ENCODE measurements around the gene DTD2.
"Not testable (repeated sequence)": the region's sequence is repeated elsewhere in the genome, so short reads cannot be mapped to it uniquely, and the experiment has no call there.

Gene DTD2

DNA sequence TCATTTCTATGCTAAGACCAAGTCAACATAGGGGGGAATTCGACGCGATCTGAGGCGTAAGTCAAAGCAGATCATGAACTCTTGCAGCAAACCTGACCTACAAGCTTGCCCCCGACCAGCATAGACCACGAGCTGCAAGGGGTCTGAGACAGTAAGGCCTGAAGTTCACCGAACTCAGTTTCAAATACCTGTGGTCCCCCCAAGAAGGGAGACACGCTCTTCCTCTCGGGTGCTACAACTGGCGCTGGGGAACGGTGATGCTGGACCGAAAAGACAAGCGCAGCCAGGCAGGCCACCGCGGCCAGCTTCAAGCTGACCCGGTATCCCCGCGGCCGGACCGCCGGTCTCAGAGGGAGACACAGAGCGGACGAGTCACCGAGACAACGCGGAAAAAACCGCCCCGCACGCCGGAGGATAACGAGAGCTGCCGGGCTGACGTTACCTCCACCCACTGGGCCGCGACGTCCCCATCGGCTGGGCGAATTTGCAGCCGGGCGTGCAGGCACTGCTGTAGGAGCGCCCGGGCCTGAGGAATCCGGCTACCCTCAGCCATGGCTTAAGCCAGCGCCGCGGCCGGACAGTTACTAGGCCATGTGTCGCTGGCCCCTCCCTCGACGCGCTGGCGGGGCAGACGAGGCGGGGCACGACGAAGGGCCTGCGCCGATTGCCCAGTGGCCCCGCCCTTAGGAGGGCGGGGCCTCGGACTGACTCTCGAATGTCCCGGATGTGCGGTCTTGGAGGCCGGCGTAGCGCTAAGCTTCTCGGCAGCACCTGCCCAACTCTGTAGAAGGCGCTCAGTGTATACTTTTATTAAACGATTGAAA is at the start of gene DTD2:
Gene DTD2, minus strand, starts transcription at position 666 of the 824 bp plus-strand sequence. Its CDS starts 113 bp downstream, at position 553.
- DNase-seq (ENCODE audit: low read depth in 2 of 2): peak; percentile 81 to 83

DNA sequence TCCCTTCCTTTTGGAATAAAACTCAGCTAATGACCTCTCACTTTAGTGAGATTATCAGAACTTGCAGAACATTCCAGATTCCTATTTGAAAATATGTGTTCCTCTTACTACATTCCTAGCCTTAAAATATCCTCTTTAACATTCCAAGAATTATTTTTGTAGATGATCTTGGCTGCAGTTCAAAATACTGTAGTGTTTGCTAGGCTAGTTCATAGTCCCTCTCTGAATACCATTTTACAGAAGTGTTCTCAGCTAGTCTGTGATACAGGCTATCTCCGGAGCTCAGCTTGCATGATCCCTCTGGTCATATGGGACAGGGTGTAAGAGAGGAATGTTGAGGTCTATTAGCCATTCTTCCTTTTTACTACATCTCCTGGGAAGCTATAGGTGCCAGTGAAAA is 48.1 kb upstream of the DTD2 start:
- no peak for DNase-seq (ENCODE audit: low read depth in 2 of 2)

DNA sequence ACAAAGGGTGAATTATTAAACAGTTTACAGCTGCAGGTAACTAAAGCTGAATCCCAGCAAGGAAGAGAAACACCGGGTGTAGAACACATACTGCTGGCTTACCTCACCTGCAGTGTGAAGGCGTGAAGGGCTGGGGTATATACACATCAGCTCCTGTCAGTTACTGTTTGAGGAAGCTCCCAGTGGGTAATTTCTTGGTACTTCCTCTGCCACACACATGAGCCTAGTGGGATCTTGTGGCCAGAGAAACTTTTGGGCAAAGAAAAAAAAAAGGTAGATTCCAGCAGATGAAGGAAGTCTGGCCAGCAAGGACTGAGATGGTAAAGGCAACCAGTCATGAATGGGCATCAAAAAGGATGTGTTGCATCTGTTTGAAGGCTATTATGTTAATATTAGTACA is 44.6 kb upstream of the DTD2 start:
- no peak for DNase-seq (ENCODE audit: low read depth in 2 of 2)

DNA sequence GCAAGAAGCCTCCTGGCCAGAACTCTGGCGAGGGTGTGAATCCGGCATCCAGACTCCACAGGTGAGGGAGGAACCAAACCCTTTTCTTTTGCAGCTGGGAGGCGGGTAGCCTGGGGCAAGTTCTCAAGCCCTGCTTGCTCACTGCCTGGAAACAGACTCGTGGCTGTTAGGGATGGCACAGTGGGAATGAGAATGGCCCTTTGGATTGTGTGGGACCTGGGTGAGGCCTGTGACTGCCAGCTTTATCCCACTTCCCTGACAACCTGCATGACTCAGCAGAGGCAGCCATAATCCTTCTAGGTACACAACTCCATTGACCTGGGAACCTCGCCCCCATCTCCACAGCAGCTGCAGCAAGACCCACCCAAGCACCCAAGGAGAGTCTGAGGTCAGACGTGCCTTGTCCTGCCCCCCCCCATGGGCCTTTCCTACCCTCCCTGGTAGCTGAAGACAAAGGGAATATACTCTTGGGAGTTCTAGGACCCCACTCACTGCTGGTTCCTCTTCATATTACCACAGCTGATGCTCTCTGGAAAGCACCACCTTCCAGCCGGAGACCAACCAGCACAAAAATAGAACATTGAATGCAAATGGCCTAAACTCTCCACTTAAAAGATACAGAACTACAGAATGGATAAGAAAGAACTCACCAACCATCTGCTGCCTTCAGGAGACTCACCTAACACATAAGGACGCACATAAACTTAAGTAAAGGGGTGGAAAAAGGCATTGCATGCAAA is 35.6 kb upstream of the DTD2 start:
- DNase-seq (ENCODE audit: low read depth in 2 of 2): no peak

DNA sequence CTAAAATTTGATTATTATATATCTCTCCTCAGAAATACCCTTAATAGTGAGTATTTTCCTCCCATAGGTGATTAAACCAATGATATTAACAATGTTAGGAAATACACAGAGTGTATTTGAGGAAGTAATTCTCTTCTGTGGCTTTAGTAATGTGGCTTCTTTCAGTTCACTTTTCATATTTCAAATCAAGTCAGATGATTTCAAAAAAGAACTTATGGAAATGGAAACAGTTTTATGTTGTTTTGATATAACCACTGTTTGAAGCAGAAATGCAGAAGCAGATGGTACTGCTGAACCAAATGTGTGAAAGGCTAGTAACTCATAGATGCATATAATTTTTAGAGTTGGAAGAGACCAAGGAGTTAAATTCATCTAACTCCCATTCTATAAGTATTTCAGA is 32.4 kb upstream of the DTD2 start:
- DNase-seq (ENCODE audit: low read depth in 2 of 2): no peak

DNA sequence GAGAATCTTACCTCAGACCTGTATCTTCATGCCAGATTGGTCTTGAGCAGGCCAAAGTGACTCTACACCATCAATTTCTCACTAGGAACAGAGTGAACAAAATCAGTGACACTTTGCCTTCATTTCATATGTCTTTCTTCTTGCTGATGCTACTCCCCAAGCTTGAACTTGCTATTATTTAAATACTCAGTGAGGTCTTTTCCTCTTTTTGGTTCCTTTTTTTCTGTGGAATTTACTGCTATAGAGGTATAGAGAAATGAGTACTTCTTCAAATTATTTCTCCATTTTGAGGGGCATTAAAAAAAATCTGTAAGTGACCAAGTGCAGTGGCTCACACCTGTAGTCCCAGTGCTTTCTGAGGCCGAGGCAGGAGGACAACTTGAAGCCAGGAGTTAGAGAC is 30.6 kb upstream of the DTD2 start, which contains the start of gene GPR33:
Gene GPR33, minus strand, starts transcription at position 154 of the 400 bp plus-strand sequence. CDS start 4,074 bp downstream, outside the sequence.
- no peak for DNase-seq (ENCODE audit: low read depth in 2 of 2)

DNA sequence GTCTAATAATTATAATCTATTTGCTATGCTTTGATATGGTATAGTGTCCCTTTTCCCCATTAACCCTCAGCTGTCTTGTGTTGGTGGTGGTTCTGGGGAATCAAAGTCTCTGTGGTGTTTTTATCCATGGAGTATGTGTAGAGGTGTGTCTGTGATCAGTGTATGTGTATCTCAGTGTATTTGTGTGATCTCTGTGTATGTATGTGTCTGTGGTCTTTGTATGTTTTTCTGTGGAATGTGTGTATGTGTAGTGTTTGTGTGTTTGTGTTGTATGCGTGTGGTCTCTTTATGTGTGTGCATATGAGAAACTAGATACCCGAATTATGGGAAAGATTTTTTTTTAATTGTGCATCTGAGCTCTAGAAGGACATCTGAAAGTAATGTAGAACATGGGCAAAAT is 29.5 kb upstream of the DTD2 start:
- no peak for DNase-seq (ENCODE audit: low read depth in 2 of 2)

DNA sequence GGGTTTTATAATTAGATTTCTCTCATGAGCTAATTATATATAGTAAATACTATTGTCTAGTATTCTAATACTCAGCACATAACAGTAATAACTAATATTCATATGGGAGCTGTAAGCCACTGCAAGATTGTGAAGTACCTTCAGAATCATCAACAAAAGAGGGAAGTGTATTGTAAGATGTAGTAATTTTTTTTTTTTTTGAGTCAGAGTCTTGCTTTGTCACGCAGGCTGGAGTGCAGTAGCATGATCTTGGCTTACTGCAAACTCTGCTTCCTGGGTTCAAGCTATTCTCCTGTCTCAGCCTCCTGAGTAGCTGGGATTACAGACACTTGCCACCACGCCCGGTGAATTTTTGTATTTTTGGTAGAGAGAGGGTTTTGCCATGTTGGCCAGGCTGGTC is 27.4 kb upstream of the DTD2 start:
- no peak for DNase-seq (ENCODE audit: low read depth in 2 of 2)

DNA sequence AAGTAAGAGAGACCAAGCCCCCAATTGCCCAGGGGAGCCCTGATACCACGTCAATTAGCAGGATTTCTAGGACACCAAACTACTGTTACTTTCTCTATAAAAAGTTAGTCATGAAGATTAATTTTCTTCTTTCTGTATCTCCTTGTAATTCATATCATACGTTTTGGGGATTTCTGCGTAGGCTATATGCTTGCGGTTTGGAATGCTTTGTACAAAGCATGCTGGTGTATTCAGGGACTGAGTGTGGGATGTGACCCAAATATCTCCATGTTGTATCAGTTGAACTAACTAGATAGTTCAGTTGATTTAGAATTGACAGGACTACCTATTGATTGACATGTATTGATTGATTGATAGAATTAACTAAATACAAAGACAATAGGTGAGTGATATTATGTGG is 22.9 kb upstream of the DTD2 start:
- DNase-seq (ENCODE audit: low read depth in 2 of 2): no peak

DNA sequence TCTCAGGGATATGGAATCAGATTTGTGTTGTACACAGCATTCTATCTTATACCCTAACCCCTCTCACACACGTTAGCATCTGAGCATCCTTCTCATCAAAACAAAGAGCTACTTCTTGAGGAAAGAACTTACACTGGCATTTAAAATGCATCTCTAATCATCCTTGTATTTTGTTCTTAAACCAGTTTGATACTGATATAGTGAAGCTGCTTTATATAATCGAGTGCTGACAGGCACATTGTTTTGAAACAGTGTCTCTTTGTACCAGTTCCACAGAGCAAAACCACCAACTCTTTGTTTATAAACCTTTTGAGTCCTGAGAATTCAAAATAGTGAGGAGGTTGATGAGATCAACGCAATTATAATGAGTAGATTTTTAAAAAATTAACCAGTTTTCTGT is 21.7 kb upstream of the DTD2 start:
- no peak for DNase-seq (ENCODE audit: low read depth in 2 of 2)

DNA sequence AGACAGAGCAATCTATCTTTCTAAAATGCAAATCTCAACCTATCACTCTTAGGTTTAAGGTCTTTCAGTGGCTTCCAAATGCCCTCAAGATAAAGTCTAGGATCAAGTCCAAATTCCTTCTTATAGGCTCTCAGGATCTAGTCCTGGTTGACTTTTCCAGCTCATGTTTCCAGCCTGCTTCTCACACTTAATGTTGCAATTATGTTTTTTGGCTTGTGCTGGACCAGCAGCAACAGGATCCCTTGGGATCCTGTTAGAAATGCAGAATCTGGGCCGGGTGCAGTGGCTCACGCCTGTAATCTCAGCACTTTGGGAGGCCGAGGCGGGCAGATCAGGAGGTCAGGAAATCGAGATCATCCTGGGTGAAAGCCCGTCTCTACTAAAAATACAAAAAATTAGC is 19.9 kb upstream of the DTD2 start:
- DNase-seq (ENCODE audit: low read depth in 2 of 2): no peak

DNA sequence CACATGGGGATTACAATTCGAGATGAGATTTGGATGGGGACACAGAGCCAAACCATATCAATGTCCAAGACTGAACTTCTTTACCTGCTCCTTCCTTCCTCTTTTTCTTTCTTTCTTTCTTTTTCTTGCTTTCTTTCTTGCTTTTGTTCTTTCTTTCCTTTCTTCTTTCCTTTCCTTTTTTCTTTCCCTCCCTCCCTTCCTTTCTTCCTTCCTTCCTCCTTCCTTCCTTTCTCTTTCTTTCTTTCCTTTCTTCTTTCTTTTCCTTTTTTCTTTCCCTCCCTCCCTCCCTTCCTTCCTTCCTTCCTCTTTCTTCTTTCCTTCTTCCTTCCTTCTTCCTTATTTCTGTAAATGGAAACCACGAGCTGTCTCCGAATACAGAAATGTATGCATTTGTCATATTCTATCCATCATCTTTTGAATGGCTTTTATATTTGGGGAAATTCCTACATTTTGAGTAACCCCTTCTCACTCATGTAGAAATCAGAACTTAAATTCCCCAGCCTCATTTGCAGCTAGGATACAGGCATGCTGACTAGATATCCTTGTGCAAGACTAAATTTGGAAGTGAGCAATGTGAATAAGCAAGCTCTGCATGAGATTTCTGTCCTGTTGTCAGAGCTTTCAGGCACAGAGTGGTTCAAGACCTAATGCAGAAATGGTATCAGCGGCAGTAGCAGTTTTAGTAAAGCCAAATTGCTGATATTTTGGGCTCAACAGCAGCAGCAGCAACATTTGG is 19.0 kb upstream of the DTD2 start:
- no peak for DNase-seq (ENCODE audit: low read depth in 2 of 2)

DNA sequence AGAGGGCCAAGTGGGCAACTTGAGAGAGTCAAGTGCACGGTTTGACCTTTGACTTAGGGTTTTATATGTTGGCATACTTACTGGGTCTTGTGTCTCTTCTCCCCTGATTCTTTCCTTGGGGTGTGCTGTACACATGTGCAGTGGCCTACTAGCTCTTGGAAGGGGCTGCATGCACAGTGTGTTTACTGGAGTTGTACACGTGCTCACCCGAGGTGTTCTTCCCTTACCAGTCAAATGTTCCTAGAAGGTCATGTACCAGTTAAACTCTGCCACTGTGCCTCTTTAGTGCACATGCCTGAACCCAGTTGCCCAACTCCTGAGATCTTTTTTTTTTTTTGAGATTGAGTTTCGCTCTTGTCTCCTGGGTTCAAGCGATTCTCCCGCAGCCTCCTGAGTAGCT is 9.2 kb upstream of the DTD2 start:
- DNase-seq (ENCODE audit: low read depth in 2 of 2): no peak

DNA sequence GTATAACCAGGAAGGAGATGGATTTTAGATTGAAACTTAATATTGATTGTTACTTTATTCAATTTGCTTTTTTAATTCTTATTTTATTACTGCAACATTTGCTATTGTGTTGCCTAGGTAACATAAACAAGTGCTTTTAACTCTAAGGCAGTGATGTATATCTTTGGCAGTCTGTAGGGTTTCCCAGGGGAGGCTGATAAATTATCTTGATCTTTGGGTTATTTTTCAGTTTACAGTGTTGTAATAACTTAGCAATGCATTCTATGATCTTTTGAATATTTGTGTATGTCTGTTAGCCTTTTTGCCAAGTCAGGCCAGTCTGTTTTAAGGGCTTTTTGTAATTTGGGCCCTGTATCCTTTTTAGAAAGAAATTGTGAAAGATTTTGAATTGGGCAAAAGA is 7.8 kb upstream of the DTD2 start:
- no peak for DNase-seq (ENCODE audit: low read depth in 2 of 2)

DNA sequence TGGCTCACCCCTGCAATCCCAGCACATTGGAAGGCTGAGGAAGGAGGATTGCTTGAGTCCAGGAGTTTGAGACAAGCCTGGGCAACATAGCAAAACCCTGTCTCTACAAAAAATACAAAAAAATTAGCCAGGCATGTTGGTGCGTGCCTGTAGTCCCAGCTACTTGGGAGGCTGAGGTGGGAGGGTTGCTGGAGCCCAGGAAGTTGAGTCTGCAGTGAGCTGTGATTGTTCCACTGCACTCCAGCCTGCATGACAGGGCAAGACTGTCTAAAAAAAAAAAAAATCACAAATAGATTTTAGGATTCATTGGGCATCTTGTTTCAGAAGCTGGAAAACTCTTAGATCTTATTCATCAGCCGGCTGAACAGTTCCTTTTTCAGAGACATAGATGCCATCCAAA is 5.1 kb upstream of the DTD2 start:
- not testable (repeated sequence) for DNase-seq (ENCODE audit: low read depth in 2 of 2)

DNA sequence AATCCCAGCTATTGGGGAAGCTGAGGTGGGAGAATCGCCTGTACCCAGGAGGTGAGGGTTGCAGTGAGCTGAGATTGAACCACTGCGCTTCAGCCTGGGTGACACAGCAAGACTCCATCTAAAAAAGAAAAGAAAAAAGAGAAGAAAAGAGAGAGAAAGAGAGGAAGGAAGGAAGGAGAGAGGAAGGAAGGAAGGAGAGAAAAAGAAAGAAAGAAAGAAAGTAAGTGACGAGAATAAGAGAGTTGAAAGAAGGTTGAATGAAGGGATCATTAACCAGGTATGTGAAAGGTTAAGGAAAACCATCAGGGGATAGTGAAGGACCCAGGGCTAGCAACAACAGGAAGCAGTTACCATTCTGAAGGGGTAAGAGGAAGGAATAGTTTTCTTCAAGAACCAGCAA is 4.2 kb upstream of the DTD2 start:
- DNase-seq (ENCODE audit: low read depth in 2 of 2): no peak

DNA sequence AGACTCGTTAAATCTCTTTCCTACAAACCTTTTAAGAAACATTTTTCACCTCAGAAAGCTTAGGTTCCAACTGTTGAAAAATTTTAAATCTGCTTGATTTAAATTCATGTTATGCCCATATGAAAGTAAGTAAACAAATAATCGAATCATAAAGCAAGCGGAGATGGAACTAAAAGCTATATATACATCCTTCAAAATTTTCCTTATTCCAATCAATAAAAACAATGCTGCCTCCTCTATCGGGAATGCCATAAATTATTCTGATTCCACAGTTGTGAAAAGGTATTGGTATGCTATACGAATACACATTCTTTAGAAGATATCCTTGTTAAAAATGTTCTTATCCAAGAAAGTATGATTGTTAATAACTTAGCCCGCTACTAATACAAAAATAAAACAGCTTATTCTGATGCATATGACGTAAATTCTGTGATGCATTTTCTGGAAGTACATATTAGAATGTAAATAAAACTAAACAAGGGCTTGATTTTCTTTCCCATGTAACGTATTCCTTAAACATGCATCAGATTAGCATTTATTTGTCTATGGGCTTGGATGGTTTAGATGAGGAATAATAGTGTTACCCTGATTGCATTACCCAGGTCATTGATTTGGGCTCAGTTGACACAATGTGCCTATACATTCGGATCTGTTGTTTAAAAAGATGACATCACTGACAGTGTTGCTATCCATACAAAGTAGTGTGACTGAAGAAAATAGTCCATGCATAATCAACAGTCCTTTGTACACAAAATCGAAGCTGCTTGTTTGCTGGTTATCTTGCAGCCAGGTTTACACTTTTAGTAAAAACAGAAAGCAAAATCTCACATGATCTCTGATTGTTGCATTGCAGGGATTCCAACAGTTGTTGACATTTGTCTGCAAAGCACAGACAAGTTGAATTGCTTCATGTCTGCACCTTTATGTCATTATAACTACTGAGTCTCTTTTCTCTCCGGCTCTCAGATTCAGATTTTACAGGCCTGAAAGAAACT is 656 bp upstream of the DTD2 start:
- no peak for DNase-seq (ENCODE audit: low read depth in 2 of 2)

DNA sequence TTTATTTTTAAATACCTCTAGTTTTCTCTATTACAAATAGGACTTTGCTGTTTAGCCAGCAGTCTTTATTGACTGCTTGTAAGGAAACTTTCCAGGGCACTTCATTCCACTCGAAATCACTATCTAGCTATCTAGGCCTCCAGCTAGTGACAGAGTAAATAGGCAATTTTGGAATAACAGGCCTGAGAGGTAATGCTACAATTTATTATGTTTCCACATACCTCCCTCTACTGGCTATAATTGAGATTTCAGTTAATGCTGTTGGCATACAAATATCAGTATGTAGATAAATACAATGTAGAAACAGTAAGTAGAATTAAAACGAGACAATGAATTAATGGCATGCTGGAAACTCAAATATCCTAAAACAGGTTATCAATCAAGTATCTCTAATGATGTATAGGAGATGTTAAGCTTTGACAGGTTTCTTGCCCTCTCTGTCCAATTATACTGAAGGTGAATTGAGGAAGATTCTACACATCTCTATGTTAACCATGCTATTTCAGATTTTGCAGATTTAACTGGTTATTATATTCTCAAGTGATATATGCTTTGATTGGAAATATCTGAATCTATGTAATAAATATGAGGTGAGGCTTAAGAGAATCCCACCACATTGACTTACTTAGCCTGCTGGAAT is 7.2 kb downstream of the DTD2 start:
- no peak for DNase-seq (ENCODE audit: low read depth in 2 of 2)

DNA sequence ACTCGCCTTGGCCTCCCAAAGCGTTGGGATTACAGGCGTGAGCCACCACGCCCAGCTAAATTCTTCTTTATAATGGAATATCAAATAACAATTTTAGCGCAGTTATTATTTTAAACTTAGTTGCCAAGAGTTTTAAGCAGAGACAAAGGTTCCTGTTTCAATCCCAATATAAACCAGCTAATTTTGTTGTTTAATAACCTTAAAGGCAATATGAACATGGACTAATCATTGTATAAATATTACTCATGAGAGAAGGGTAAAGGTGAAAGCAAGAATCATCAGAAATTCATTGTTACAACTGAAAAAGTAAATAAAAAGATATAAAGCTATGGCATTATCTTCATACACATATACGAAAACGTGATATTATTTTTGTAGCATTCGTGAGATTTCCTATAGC is 8.2 kb downstream of the DTD2 start:
- DNase-seq (ENCODE audit: low read depth in 2 of 2): no peak

DNA sequence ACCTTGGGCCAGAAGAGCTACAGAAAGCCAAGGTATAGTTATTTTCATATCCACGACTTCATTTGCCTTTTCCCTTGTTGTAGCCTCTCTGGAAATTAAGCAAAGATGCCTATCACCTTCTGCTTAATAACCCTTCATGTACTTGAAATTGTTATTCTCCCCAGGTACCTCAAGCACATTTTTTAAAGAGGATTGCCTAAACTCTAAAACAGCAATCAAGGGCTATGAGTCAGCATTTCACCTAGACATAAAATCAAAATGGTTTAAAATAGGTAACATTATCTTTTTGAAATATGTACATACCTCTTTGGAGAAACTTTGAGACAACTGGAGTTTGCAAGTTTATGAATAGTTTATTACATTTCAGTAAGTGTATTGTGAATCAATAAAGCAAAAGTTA is 11.6 kb downstream of the DTD2 start:
- DNase-seq (ENCODE audit: low read depth in 2 of 2): no peak

DNA sequence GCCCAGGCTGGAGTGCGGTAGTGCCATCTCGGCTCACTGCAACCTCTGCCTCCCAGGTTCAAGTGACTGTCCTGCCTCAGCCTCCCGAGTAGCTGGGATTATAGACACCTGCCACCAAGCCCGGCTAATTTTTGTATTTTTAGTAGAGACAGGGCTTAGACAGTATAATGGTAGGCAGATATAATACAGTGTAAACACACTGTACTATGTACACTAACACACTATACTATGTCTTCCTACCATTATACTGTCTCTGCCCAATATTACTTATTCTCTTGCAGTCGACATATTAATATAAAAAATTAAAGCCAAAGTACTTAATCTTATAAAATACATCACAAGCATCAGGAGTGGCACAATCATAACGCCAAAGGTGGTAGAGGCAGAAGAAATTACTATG is 15.0 kb downstream of the DTD2 start:
- no peak for DNase-seq (ENCODE audit: low read depth in 2 of 2)

Data from activated CD8-positive, alpha-beta memory T cell treated with anti-CD3 and anti-CD28 coated beads for 4 hours (primary cell).